Inferior parietal cortex (tissue), 1 donor: ENCODE results near the gene NOP14.
"Not testable (repeated sequence)": the region's sequence is repeated elsewhere in the genome, so short reads cannot be mapped to it uniquely, and the experiment has no call there.

ENCODE experiments used
- DNase-seq: peaks from one replicate; pipeline ENCODE4 v3.0.0-alpha.2; 2016; ENCODE audit errors: extremely low spot score

NOP14 gene

GRCh38 chr4:2961811-2962441 lies 1.3 kb downstream of the NOP14 start:
- DNase-seq = no peak

- no peak for DNase-seq
Observed at GRCh38 chr4:2961421-2961810, 1.8 kb downstream of the NOP14 start.

- DNase-seq = not testable (repeated sequence)
Observed at GRCh38 chr4:2960450-2960849, 2.8 kb downstream of the NOP14 start.

GRCh38 chr4:2958446-2958845 lies 4.8 kb downstream of the NOP14 start:
- DNase-seq = no peak

GRCh38 chr4:2955186-2956044 lies 7.8 kb downstream of the NOP14 start:
- not testable (repeated sequence) for DNase-seq

- DNase-seq = no peak
Observed at GRCh38 chr4:2954358-2955185, 8.6 kb downstream of the NOP14 start.

- no peak for DNase-seq
Observed at GRCh38 chr4:2953496-2953895, 9.7 kb downstream of the NOP14 start.

GRCh38 chr4:2950221-2950989 lies 12.8 kb downstream of the NOP14 start:
- DNase-seq = no peak

GRCh38 chr4:2949782-2950125 lies 13.5 kb downstream of the NOP14 start:
- no peak for DNase-seq

GRCh38 chr4:2948895-2949781 lies 14.1 kb downstream of the NOP14 start:
- DNase-seq = no peak

- no peak for DNase-seq
Observed at GRCh38 chr4:2947926-2948325, 15.3 kb downstream of the NOP14 start.

GRCh38 chr4:2946812-2947600 lies 16.2 kb downstream of the NOP14 start:
- no peak for DNase-seq

GRCh38 chr4:2945619-2946604 lies 17.3 kb downstream of the NOP14 start:
- DNase-seq = not testable (repeated sequence)

GRCh38 chr4:2944586-2945526 lies 18.4 kb downstream of the NOP14 start:
- no peak for DNase-seq

- DNase-seq = no peak
Observed at GRCh38 chr4:2944091-2944482, 19.1 kb downstream of the NOP14 start.

GRCh38 chr4:2943364-2944090 lies 19.7 kb downstream of the NOP14 start:
- no peak for DNase-seq
